Caco-2 (cell line): ENCODE results near the gene NUP205. TPM values are rescaled to one million over a fixed set of nuclear protein-coding genes. Genes with fewer than 3 reads are reported as not detected.

Experiments
- Bru-seq: library from RNA; stranded (reverse); fragments of 400-500 nt; gene quantifications from one replicate; lab custom pipeline; 2021; lab: Mats Ljungman, UMichigan
- BruChase-seq, 2 experiments: library from RNA; stranded (reverse); fragments of 400-500 nt; gene quantifications; one replicate each; lab custom pipeline; 2021; lab: Mats Ljungman, UMichigan
- BruUV-seq: library from RNA; stranded (reverse); fragments of 400-500 nt; replicated peaks from 2 replicates; lab custom pipeline; 2021; lab: Mats Ljungman, UMichigan
- CTCF ChIA-PET: fragments of 300-600 bp; sonication (Branson Sonifier 250); formaldehyde crosslinking; loops from one replicate; lab custom pipeline; 2022; ENCODE audit warnings: antibody characterized with exemption; lab: Charles Lee
- POLR2A ChIA-PET: fragments of 300-600 bp; sonication (Branson Sonifier 250); formaldehyde crosslinking; loops from one replicate; lab custom pipeline; 2022; ENCODE audit warnings: antibody characterized with exemption; lab: Charles Lee
- DNase-seq, 2 experiments: peaks; one replicate each; pipeline versions ENCODE4 v3.0.0 to v3.0.0-alpha.2; 2020 to 2022
- H3K27me3 ChIP-seq: replicated peaks from 2 replicates; pipeline ENCODE4 v1.6.0; 2011; ENCODE audit warnings: low read length; ENCODE audit not compliant: control insufficient read depth, insufficient read depth
- H3K36me3 ChIP-seq: 2 replicates; pipeline ENCODE4 v1.5.1; 2011; ENCODE audit warnings: low read length; ENCODE audit not compliant: control insufficient read depth, insufficient read depth
- H3K4me1 ChIP-seq: fragments of 250-450 bp; sonication (Bioruptor Pico); 2 replicates; pipeline ENCODE4 v1.5.1; 2020; ENCODE audit warnings: mild to moderate bottlenecking
- H3K4me3 ChIP-seq: 2 replicates; pipeline ENCODE4 v1.5.1; 2011; ENCODE audit warnings: low read depth, mild to moderate bottlenecking, control low read depth, low read length
- H3K9me3 ChIP-seq: fragments of 250-450 bp; sonication (Bioruptor Pico); 2 replicates; pipeline ENCODE4 v1.5.1; 2020; ENCODE audit warnings: mild to moderate bottlenecking, moderate library complexity
- H3K27ac Mint-ChIP-seq: one replicate; pipeline ENCODE4 v1.8.0; 2022; ENCODE audit warnings: mixed read lengths; ENCODE audit not compliant: unreplicated experiment
- H3K27me3 Mint-ChIP-seq: one replicate; pipeline ENCODE4 v1.8.0; 2022; ENCODE audit warnings: mixed read lengths; ENCODE audit not compliant: insufficient read depth, unreplicated experiment
- H3K36me3 Mint-ChIP-seq: one replicate; pipeline ENCODE4 v1.8.0; 2022; ENCODE audit warnings: mild to moderate bottlenecking, mixed read lengths; ENCODE audit not compliant: insufficient read depth, unreplicated experiment
- H3K4me1 Mint-ChIP-seq: one replicate; pipeline ENCODE4 v1.8.0; 2022; ENCODE audit warnings: low read depth, mixed read lengths; ENCODE audit not compliant: unreplicated experiment
- H3K4me3 Mint-ChIP-seq: one replicate; pipeline ENCODE4 v1.8.0; 2022; ENCODE audit warnings: mild to moderate bottlenecking, moderate library complexity, mixed read lengths; ENCODE audit not compliant: unreplicated experiment
- H3K9me3 Mint-ChIP-seq: one replicate; pipeline ENCODE4 v1.8.0; 2022; ENCODE audit warnings: mixed read lengths; ENCODE audit not compliant: unreplicated experiment
- CTCF ChIP-seq, 2 experiments: fragments of 200-600 bp in 1 of 2; IDR thresholded peaks; 1 replicate in 1 of 2; 2 replicates in 1 of 2; pipeline versions ENCODE4 v1.5.1 to v1.8.0; 2011 to 2022; ENCODE audit warnings: antibody characterized with exemption in 1 of 2, control low read depth in 1 of 2, inconsistent platforms in 1 of 2, low read depth in 1 of 2, low read length in 1 of 2, mild to moderate bottlenecking in 1 of 2, moderate library complexity in 1 of 2; ENCODE audit not compliant: insufficient read depth in 1 of 2, severe bottlenecking in 1 of 2, unreplicated experiment in 1 of 2
- intact Hi-C: fragments of 100-400 bp; cut with micrococcal nuclease; formaldehyde crosslinking; loops from one replicate; pipeline ENCODE4 v1.10.0; 2022; ENCODE audit not compliant: unreplicated experiment
- long read RNA-seq: library from polyadenylated mRNA; stranded (forward); transcript quantifications from one replicate; pipeline ENCODE4 v2.0.0, GENCODE V29; 2022
- total RNA-seq: library from RNA; stranded (reverse); gene quantifications from 2 replicates; pipeline ENCODE4 v1.2.3, GENCODE V29; 2022

Gene NUP205, protein sequence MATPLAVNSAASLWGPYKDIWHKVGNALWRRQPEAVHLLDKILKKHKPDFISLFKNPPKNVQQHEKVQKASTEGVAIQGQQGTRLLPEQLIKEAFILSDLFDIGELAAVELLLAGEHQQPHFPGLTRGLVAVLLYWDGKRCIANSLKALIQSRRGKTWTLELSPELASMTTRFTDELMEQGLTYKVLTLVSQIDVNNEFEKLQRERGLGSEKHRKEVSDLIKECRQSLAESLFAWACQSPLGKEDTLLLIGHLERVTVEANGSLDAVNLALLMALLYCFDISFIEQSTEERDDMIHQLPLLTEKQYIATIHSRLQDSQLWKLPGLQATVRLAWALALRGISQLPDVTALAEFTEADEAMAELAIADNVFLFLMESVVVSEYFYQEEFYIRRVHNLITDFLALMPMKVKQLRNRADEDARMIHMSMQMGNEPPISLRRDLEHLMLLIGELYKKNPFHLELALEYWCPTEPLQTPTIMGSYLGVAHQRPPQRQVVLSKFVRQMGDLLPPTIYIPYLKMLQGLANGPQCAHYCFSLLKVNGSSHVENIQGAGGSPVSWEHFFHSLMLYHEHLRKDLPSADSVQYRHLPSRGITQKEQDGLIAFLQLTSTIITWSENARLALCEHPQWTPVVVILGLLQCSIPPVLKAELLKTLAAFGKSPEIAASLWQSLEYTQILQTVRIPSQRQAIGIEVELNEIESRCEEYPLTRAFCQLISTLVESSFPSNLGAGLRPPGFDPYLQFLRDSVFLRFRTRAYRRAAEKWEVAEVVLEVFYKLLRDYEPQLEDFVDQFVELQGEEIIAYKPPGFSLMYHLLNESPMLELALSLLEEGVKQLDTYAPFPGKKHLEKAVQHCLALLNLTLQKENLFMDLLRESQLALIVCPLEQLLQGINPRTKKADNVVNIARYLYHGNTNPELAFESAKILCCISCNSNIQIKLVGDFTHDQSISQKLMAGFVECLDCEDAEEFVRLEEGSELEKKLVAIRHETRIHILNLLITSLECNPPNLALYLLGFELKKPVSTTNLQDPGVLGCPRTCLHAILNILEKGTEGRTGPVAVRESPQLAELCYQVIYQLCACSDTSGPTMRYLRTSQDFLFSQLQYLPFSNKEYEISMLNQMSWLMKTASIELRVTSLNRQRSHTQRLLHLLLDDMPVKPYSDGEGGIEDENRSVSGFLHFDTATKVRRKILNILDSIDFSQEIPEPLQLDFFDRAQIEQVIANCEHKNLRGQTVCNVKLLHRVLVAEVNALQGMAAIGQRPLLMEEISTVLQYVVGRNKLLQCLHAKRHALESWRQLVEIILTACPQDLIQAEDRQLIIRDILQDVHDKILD (N-terminal part only)
- total RNA-seq (114 and 115 TPM in 2 replicates), Bru-seq, nascent RNA (percentile 87 among the genes with signal in this experiment), BruChase-seq, experiment 1, labeled RNA remaining after a 2-hour chase (percentile 91 among the genes with signal in this experiment), BruChase-seq, experiment 2, labeled RNA remaining after a 6-hour chase (percentile 94 among the genes with signal in this experiment)
- long read RNA-seq, full-length matches to known transcripts = 31 of 55 reads
- long read RNA-seq, partial matches to known transcripts = 17 of 55 reads
- long read RNA-seq, other reads (novel, unspliced or antisense) = 7 of 55 reads

DNA sequence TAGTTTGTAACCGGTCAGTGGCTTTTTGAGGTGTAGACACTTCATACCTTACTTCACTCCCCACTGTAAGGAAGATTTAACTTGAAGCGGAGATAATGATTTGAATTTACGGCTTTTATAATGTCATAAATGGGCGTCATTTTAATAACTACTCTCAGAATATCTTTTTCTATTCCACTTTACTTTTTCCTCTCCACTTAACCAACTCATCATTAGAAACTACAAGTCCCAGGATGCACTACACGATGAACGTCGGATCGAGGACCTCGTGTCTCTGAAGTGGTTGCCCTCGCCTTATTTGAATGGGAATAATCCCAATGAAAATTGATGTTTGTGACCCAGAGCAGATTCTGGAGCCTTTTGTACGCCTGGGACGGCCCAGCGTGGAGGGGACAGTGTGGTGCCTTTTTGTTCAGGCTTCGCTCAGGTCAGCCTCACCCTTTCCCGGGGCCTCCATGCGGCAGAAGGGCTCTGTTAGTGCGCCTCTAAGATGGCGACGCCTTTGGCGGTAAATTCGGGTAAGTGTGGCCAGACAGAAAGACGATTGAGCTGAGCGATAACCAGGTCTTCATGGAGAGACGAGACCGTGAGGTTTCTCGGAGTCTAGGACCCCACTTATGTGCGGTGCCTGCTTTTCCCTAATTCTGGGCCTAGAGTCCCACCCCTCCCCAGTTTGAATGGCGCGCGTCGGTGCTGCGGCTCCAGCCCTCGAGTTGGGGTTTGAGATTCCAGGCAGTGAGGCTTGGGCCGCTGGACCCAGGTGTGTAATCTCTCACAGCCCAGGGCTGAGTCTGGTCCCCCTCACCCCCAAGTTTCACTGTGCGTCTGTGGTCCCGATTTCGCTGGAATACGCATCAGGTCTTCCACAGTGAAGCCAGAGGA lies at the start of gene NUP205:
Gene NUP205, plus strand, starts transcription at position 463 of the 882 bp plus-strand sequence. Its CDS starts 28 bp downstream, at position 491.
- POLR2A ChIA-PET = no interaction called here
- no peaks in the 10 kb centered on the region for H3K9me3 Mint-ChIP-seq
- no peak for TF ChIP-seq CTCF (IDR thresholded peaks at IDR 0.05; ENCODE audit: insufficient read depth in 1 of 2, low read depth in 1 of 2, low read length in 1 of 2, severe bottlenecking in 1 of 2, unreplicated experiment in 1 of 2)
- peak; percentile 79 to 85 for DNase-seq
- Histone ChIP-seq H3K36me3 (no peaks in the 10 kb centered on the region), H3K4me3 (peak within 1 kb of the TSS; percentile 82), H3K4me1 (peaks cover 23% of the 10 kb centered on the region), H3K27me3 (no peaks in the 10 kb centered on the region), H3K9me3 (no peaks in the 10 kb centered on the region)
- TSS peak; percentile 96 for BruUV-seq
- peaks cover 7% of the 10 kb centered on the region for H3K4me1 Mint-ChIP-seq
- CTCF ChIA-PET = interaction anchor here (0.6 kb wide), 1 partner anchor 222 kb away, joined by 3 read pairs; no protein-coding TSS in a partner anchor
- peaks cover 4% of the 10 kb centered on the region for H3K27me3 Mint-ChIP-seq
- no peaks in the 10 kb centered on the region for H3K36me3 Mint-ChIP-seq
- no peak within 1 kb of the TSS for H3K27ac Mint-ChIP-seq
- intact Hi-C loops = loop anchor here (1.0 to 5.0 kb wide), 4 partner anchors 45 to 277 kb away; no protein-coding TSS in a partner anchor
- no peak within 1 kb of the TSS for H3K4me3 Mint-ChIP-seq

- peak; percentile 44 to 49 for DNase-seq
Observed at GRCh38 chr7:135508883-135509588, 48.7 kb upstream of the NUP205 start.

More at GRCh38 chr7:135508883-135509588, 48.7 kb upstream of the NUP205 start:
- H3K4me1 ChIP-seq = peaks cover 8% of the 10 kb centered on the region
- no TSS peak for BruUV-seq
- Mint-ChIP-seq H3K27ac (no peak overlapping the region), H3K4me3 (no peak overlapping the region), H3K9me3 (no peaks in the 10 kb centered on the region), H3K36me3 (no peaks in the 10 kb centered on the region), H3K27me3 (no peaks in the 10 kb centered on the region), H3K4me1 (no peaks in the 10 kb centered on the region)
- ChIA-PET POLR2A (no interaction called here), CTCF (interaction anchor here (0.6 kb wide), 1 partner anchor 12 kb away, joined by 6 read pairs; no protein-coding TSS in a partner anchor)
- intact Hi-C loops = loop anchor here (2.0 kb wide), 2 partner anchors 94 to 228 kb away; no protein-coding TSS in a partner anchor
- H3K27me3 ChIP-seq = no peaks in the 10 kb centered on the region
- H3K36me3 ChIP-seq = no peaks in the 10 kb centered on the region
- H3K9me3 ChIP-seq = no peaks in the 10 kb centered on the region
- H3K4me3 ChIP-seq = peak overlapping the region; percentile 82
- TF ChIP-seq CTCF (IDR thresholded peaks at IDR 0.05; ENCODE audit: insufficient read depth in 1 of 2, low read depth in 1 of 2, low read length in 1 of 2, severe bottlenecking in 1 of 2, unreplicated experiment in 1 of 2) = no peak
